Breast epithelium (tissue), 3 donors: ENCODE measurements around the gene GDF10.

Source experiments
- POLR2A ChIP-seq: fragments of 450-650 bp; IDR thresholded peaks from one replicate; pipeline ENCODE4 v1.6.1; 2016; ENCODE audit warnings: antibody characterized with exemption, mild to moderate bottlenecking, moderate library complexity
- POLR2AphosphoS5 ChIP-seq, 3 donors: sonication (generic); formaldehyde crosslinking; IDR thresholded peaks; one replicate each; pipeline ENCODE4 v1.6.1; 2017; ENCODE audit warnings: antibody characterized with exemption in 3 of 3

GRCh38 chr10:47258921-47259320 is 41.1 kb upstream of the GDF10 start:
- TF ChIP-seq POLR2AphosphoS5 (IDR thresholded peaks at IDR 0.05): no peak
- no peak for TF ChIP-seq POLR2A
